GM21447 (cell line): ENCODE measurements around the gene DGKH.

Source experiments
- ATAC-seq: cut with Tn5 transposase; IDR thresholded peaks from one replicate; pipeline ENCODE4 v1.9.1; 2021; ENCODE audit not compliant: unreplicated experiment

The DGKH gene

GRCh38 chr13:42272115-42272803, 223.8 kb downstream of the DGKH start, which contains the start of gene AKAP11:
Gene AKAP11, plus strand, starts transcription at chr13:42272152. Its CDS starts 14,197 bp downstream, at chr13:42286349.
- peak; percentile 9 for ATAC-seq

- no peak for ATAC-seq
Observed at GRCh38 chr13:42272804-42273175, 224.3 kb downstream of the DGKH start.

- ATAC-seq, result no peak
Observed at GRCh38 chr13:42274386-42275097, 226.1 kb downstream of the DGKH start.

- peak; percentile 37 for ATAC-seq
Observed at GRCh38 chr13:42275098-42275471, 226.6 kb downstream of the DGKH start.

- no peak for ATAC-seq
Observed at GRCh38 chr13:42275506-42275905, 227.1 kb downstream of the DGKH start.

- ATAC-seq, result no peak
Observed at GRCh38 chr13:42276683-42277082, 228.2 kb downstream of the DGKH start.

GRCh38 chr13:42277618-42278276, 229.3 kb downstream of the DGKH start:
- ATAC-seq, result no peak

GRCh38 chr13:42279080-42279479, 230.6 kb downstream of the DGKH start:
- ATAC-seq, result no peak

- ATAC-seq, result no peak
Observed at GRCh38 chr13:42279986-42280385, 231.5 kb downstream of the DGKH start.

GRCh38 chr13:42280537-42280936, 232.1 kb downstream of the DGKH start:
- no peak for ATAC-seq

- no peak for ATAC-seq
Observed at GRCh38 chr13:42283574-42283973, 235.1 kb downstream of the DGKH start.

- no peak for ATAC-seq
Observed at GRCh38 chr13:42284068-42284467, 235.6 kb downstream of the DGKH start.
